K562 (cell line): Measurements from ENCODE around the gene KLHL30. TPM values are rescaled to one million over a fixed set of nuclear protein-coding genes. Genes with fewer than 3 reads are reported as not detected.

ENCODE experiments used
- ATAC-seq: fragments of 200-7000 bp; cut with Tn5 transposase; 3 replicates; pipeline ENCODE4 v1.9.1; 2020; ENCODE audit warnings: moderate library complexity
- BruUV-seq: library from RNA; stranded (reverse); fragments of 400-500 nt; replicated peaks from 2 replicates; lab custom pipeline; 2021; lab: Mats Ljungman, UMichigan
- CTCF ChIA-PET: fragments of 300-600 bp; formaldehyde crosslinking; extraction: SDS; loops from one replicate; lab custom pipeline; 2021; ENCODE audit warnings: low intra/inter-chr PET ratio; lab: Yijun Ruan, JAX
- POLR2A ChIA-PET: fragments of 300-600, 350-650 bp; sonication (Branson Sonifier 250); formaldehyde crosslinking; extraction: SDS; loops from one replicate; lab custom pipeline; 2021; ENCODE audit warnings: antibody characterized with exemption, inconsistent platforms; lab: Yijun Ruan, JAX
- DNase-seq, 4 experiments: peaks; one replicate each; pipeline versions ENCODE4 v3.0.0 to v3.0.0-alpha.2; 2011 to 2018; ENCODE audit warnings: low spot score in 3 of 4, mixed read lengths in 3 of 4; ENCODE audit errors: extremely low read depth in 1 of 4
- FAIRE-seq: peaks from 2 replicates; lab custom pipeline; 2011; peaks lifted over from hg19 to GRCh38; lab: Jason Lieb, UNC
- H2AFZ ChIP-seq: 2 replicates; pipeline ENCODE4 v1.6.0; 2011; ENCODE audit warnings: low read depth, low read length, control low read depth, inconsistent platforms
- H3K27ac ChIP-seq: fragments of 200-600 bp; 3 replicates; pipeline ENCODE4 v1.8.0; 2011; ENCODE audit warnings: low read depth, mild to moderate bottlenecking, control low read depth, inconsistent platforms, low read length, moderate library complexity, mixed read lengths; ENCODE audit errors: extremely low read depth
- H3K27me3 ChIP-seq, 2 experiments: fragments of 300-600 bp in 1 of 2; 2 replicates in 1 of 2; 3 replicates in 1 of 2; pipeline versions ENCODE4 v1.6.0 to v1.8.0; 2011; ENCODE audit warnings: inconsistent platforms in 2 of 2, low read length in 2 of 2, mild to moderate bottlenecking in 1 of 2, mixed read lengths in 1 of 2, moderate library complexity in 1 of 2; ENCODE audit not compliant: control insufficient read depth in 2 of 2, insufficient read depth in 2 of 2
- H3K36me3 ChIP-seq: fragments of 300-600 bp; 3 replicates; pipeline ENCODE4 v1.8.0; 2011; ENCODE audit warnings: mild to moderate bottlenecking, low read length, inconsistent platforms; ENCODE audit not compliant: control insufficient read depth, insufficient read depth
- H3K4me1 ChIP-seq, 2 experiments: fragments of 200-600 bp in 1 of 2; replicated peaks in 1 of 2; 2 replicates in 1 of 2; 3 replicates in 1 of 2; pipeline versions ENCODE4 v1.5.1 to v1.8.0; 2011; ENCODE audit warnings: inconsistent platforms in 2 of 2, low read length in 2 of 2, mild to moderate bottlenecking in 1 of 2, mixed read lengths in 1 of 2, moderate library complexity in 1 of 2; ENCODE audit not compliant: control insufficient read depth in 2 of 2, insufficient read depth in 2 of 2
- H3K4me2 ChIP-seq: 2 replicates; pipeline ENCODE4 v1.6.1; 2011; ENCODE audit warnings: low read length, control low read depth, inconsistent platforms, mixed read lengths; ENCODE audit not compliant: insufficient read depth
- H3K4me3 ChIP-seq: fragments of 200-600 bp; sonication (generic), shearing (Covaris generic); 2 replicates; pipeline ENCODE4 v1.5.1; 2016; ENCODE audit warnings: control low read depth, inconsistent platforms
- H3K79me2 ChIP-seq: fragments of 200-600 bp; 3 replicates; pipeline ENCODE4 v1.8.0; 2011; ENCODE audit warnings: low read length, inconsistent platforms; ENCODE audit not compliant: control insufficient read depth, insufficient read depth
- H3K9ac ChIP-seq, 2 experiments: 2 replicates each; pipeline versions ENCODE4 v1.6.0 to v1.6.1; 2011; ENCODE audit warnings: low read depth in 2 of 2, low read length in 2 of 2, control low read depth in 1 of 2, inconsistent platforms in 1 of 2, mild to moderate bottlenecking in 1 of 2, mixed read lengths in 1 of 2; ENCODE audit not compliant: insufficient read depth in 1 of 2
- H3K9me1 ChIP-seq: one replicate; pipeline ENCODE4 v1.6.0; 2011; ENCODE audit warnings: inconsistent platforms, mild to moderate bottlenecking, low read length, moderate library complexity; ENCODE audit not compliant: control insufficient read depth, insufficient read depth
- H3K9me3 ChIP-seq: replicated peaks from 2 replicates; pipeline ENCODE4 v1.5.1; 2011; ENCODE audit warnings: low read depth, low read length, inconsistent platforms; ENCODE audit not compliant: control insufficient read depth, insufficient read depth
- H4K20me1 ChIP-seq: replicated peaks from 2 replicates; pipeline ENCODE4 v1.6.1; 2011; ENCODE audit warnings: low read length, inconsistent platforms, mixed read lengths; ENCODE audit not compliant: control insufficient read depth, insufficient read depth
- CXXC5 ChIP-seq: fragments of 250-450 bp; sonication (Bioruptor Pico); IDR thresholded peaks from 2 replicates; pipeline ENCODE4 v1.8.0; 2022; ENCODE audit warnings: inconsistent platforms, mild to moderate bottlenecking, moderate library complexity
- FOXP1 ChIP-seq: sonication (generic); formaldehyde crosslinking; IDR thresholded peaks from 2 replicates; pipeline ENCODE4 v1.8.0; 2022; ENCODE audit warnings: mild to moderate bottlenecking, missing genetic modification reagents
- L3MBTL2 ChIP-seq: fragments of 450-650 bp; IDR thresholded peaks from 2 replicates; pipeline ENCODE4 v1.6.1; 2016; ENCODE audit warnings: mild to moderate bottlenecking, moderate library complexity
- SP2 ChIP-seq: IDR thresholded peaks from 2 replicates; pipeline ENCODE4 v1.6.1; 2011; ENCODE audit warnings: mild to moderate bottlenecking, low read depth, low read length, moderate library complexity; ENCODE audit not compliant: poor library complexity, severe bottlenecking; ENCODE audit errors: extremely low read depth
- ZKSCAN3 ChIP-seq: fragments of 250-450 bp; sonication (Bioruptor Pico); IDR thresholded peaks from 2 replicates; pipeline ENCODE4 v1.4.0; 2020
- ZNF408 ChIP-seq: fragments of 250-450 bp; sonication (Bioruptor Pico); IDR thresholded peaks from 2 replicates; pipeline ENCODE4 v1.4.0; 2020; ENCODE audit warnings: low read depth, mild to moderate bottlenecking, moderate library complexity
- ZNF707 ChIP-seq: fragments of 250-450 bp; sonication (Bioruptor Pico); conservative IDR thresholded peaks from 2 replicates; pipeline ENCODE4 v1.8.0; 2022; ENCODE audit warnings: inconsistent platforms, mild to moderate bottlenecking, moderate library complexity
- WGBS: fragments of 100-300 bp; shearing (Covaris generic); methylation state at CpG from one replicate; pipeline ENCODE4 v1.1.6; 2016; ENCODE audit warnings: low coverage, mixed read lengths; ENCODE audit not compliant: insufficient coverage; ENCODE audit errors: missing lambda C conversion rate; 5-methylcytosine and 5-hydroxymethylcytosine counted together
- in situ Hi-C: fragments of 300-500 bp; cut with MboI; formaldehyde crosslinking; loops from 4 replicates; pipeline ENCODE4 v1.15.0; 2018; ENCODE audit warnings: inconsistent platforms, mixed read lengths
- intact Hi-C: fragments of 100-400 bp; cut with micrococcal nuclease; formaldehyde crosslinking; loops from 2 replicates; pipeline ENCODE4 v1.14.2; 2022
- polyA plus RNA-seq, 8 experiments: library from polyadenylated mRNA; depleted of rRNA in 4 of 8; stranded (reverse) in 5 of 8; unstranded in 3 of 8; fragments of >200 nt; fragmentation: Nextera tagmentation in 2 of 8; fragmentation: Illumina TruSeq in 1 of 8; extraction: Ambion mirVana in 2 of 8; extraction: Trizol in 1 of 8; gene quantifications; 2 replicates each; pipeline versions ENCODE4 v1.2.1 to v1.2.3, GENCODE V29; 2011 to 2014; ENCODE audit warnings: inconsistent platforms in 1 of 8, missing spikeins in 1 of 8
- total RNA-seq, 7 experiments: library from RNA; depleted of rRNA in 6 of 7; stranded (reverse); fragments of >200 nt in 6 of 7; fragmentation: Illumina TruSeq in 2 of 7; extraction: Trizol in 2 of 7; gene quantifications; 2 replicates each; pipeline versions ENCODE4 v1.2.1 to v1.2.3, GENCODE V29; 2011 to 2021; ENCODE audit warnings: low replicate concordance in 1 of 7
- TF ChIP-seq, protein P1 (sequence below): fragments of 250-450 bp; sonication (Bioruptor Pico); IDR thresholded peaks from 2 replicates; pipeline ENCODE4 v1.8.0; 2021; ENCODE audit warnings: moderate library complexity, mild to moderate bottlenecking, inconsistent platforms
- TF ChIP-seq, protein P2 (sequence below), 2 experiments: fragments of 450-650 bp in 1 of 2; sonication (generic) in 1 of 2; formaldehyde crosslinking in 1 of 2; IDR thresholded peaks; 2 replicates each; pipeline versions ENCODE4 v1.7.1 to v1.9.0; 2016 to 2022; ENCODE audit warnings: inconsistent platforms in 1 of 2, mild to moderate bottlenecking in 1 of 2, missing genetic modification reagents in 1 of 2

Gene KLHL30
- total and polyA plus RNA-seq, 9 of the 15 experiments (the other 6 are each of a cell fraction or from before 2014, with no cell fraction given), result 0.04 TPM; not detected in 8

DNA sequence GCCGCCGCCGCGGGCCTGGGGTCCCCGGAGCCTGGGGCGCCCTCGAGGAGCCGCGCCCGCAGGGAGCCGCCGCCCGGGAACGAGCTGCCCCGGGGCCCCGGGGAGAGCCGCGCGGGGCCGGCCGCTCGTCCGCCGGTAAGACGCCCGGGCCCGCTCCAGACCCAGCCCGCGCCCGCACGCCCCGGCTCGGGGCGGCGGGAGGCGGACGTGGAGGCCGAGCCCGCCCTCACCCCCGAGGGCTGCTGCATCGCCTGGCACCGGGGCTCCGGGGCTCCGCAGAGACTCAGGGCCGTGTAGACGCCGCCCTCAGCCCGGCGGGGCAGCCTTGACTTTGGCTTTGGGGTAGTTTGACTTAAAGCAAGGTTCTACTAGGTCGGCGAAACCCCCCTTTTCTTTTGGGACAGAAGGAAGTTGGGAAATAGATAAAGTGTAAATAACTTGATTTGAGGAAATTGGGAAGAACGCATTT is 20.6 kb downstream of the KLHL30 start:
- Histone ChIP-seq H3K27me3 (no peaks in the 10 kb centered on the region), H2AFZ (peak overlapping the region; percentile 70; the same call in 1 of the 2 replicates), H3K4me2 (peak overlapping the region; percentile 64; the same call in 1 of the 2 replicates), H3K9me3 (no peaks in the 10 kb centered on the region), H3K9ac (peak overlapping the region; percentile 64 to 91; a peak in 3 of 4 replicates), H3K79me2 (no peaks in the 10 kb centered on the region), H3K4me1 (peaks cover 0 to 52% of the 10 kb centered on the region in 2 experiments; a peak in 2 of 5 replicates), H3K9me1 (no peaks in the 10 kb centered on the region), H3K4me3 (peak overlapping the region; percentile 54), H4K20me1 (no peaks in the 10 kb centered on the region), H3K36me3 (no peaks in the 10 kb centered on the region), H3K27ac (0 out of 3 replicates have a peak overlapping the region, but pooled peaks have one; percentile 49)
- CTCF ChIA-PET, result interaction anchor here (0.7 to 3.2 kb wide), 2 partner anchors 98 to 104 kb away, joined by 4 to 21 read pairs; no protein-coding TSS in a partner anchor
- 2% methylated on average over 8 of the region's 52 CpGs for WGBS
- POLR2A ChIA-PET, result interaction anchor here (0.6 to 1.6 kb wide), 4 partner anchors 9 to 236 kb away, joined by 3 to 6 read pairs (median 4); no protein-coding TSS in a partner anchor
- ATAC-seq (peak; percentile 14), FAIRE-seq (no peak), DNase-seq (peak in 1 of 4 experiments; percentile 41)
- intact Hi-C loops, result no loop called here
- in situ Hi-C loops, result no loop called here
- BruUV-seq, result no TSS peak
- TF ChIP-seq CXXC5 (CRISPR knock-in tag) (peak; percentile 38; the same call in 1 of the 2 replicates), ZKSCAN3 (no peak), ZNF408 (no peak), FOXP1 (CRISPR knock-in tag) (no peak), L3MBTL2 (0 out of 2 replicates have a peak, but pooled peaks have one; percentile 19), ZNF707 (CRISPR knock-in tag) (no peak), SP2 (no peak)
- TF ChIP-seq, protein P1, sequence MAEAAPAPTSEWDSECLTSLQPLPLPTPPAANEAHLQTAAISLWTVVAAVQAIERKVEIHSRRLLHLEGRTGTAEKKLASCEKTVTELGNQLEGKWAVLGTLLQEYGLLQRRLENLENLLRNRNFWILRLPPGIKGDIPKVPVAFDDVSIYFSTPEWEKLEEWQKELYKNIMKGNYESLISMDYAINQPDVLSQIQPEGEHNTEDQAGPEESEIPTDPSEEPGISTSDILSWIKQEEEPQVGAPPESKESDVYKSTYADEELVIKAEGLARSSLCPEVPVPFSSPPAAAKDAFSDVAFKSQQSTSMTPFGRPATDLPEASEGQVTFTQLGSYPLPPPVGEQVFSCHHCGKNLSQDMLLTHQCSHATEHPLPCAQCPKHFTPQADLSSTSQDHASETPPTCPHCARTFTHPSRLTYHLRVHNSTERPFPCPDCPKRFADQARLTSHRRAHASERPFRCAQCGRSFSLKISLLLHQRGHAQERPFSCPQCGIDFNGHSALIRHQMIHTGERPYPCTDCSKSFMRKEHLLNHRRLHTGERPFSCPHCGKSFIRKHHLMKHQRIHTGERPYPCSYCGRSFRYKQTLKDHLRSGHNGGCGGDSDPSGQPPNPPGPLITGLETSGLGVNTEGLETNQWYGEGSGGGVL (CRISPR knock-in tag), result no peak
- TF ChIP-seq, protein P2, sequence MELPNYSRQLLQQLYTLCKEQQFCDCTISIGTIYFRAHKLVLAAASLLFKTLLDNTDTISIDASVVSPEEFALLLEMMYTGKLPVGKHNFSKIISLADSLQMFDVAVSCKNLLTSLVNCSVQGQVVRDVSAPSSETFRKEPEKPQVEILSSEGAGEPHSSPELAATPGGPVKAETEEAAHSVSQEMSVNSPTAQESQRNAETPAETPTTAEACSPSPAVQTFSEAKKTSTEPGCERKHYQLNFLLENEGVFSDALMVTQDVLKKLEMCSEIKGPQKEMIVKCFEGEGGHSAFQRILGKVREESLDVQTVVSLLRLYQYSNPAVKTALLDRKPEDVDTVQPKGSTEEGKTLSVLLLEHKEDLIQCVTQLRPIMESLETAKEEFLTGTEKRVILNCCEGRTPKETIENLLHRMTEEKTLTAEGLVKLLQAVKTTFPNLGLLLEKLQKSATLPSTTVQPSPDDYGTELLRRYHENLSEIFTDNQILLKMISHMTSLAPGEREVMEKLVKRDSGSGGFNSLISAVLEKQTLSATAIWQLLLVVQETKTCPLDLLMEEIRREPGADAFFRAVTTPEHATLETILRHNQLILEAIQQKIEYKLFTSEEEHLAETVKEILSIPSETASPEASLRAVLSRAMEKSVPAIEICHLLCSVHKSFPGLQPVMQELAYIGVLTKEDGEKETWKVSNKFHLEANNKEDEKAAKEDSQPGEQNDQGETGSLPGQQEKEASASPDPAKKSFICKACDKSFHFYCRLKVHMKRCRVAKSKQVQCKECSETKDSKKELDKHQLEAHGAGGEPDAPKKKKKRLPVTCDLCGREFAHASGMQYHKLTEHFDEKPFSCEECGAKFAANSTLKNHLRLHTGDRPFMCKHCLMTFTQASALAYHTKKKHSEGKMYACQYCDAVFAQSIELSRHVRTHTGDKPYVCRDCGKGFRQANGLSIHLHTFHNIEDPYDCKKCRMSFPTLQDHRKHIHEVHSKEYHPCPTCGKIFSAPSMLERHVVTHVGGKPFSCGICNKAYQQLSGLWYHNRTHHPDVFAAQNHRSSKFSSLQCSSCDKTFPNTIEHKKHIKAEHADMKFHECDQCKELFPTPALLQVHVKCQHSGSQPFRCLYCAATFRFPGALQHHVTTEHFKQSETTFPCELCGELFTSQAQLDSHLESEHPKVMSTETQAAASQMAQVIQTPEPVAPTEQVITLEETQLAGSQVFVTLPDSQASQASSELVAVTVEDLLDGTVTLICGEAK (IDR thresholded peaks at IDR 0.05), result peak; percentile 32; the same call in 1 of the 2 replicates
- TF ChIP-seq, protein P2 (CRISPR knock-in tag; IDR thresholded peaks at IDR 0.05), result no peak
